Mesodermal cell (in vitro differentiated cells): Measurements from ENCODE around the gene EREG.

Experiments used
- H3K27ac ChIP-seq: 2 replicates; pipeline ENCODE4 v1.7.0; 2013; ENCODE audit warnings: mild to moderate bottlenecking, low read depth, low read length, moderate library complexity; ENCODE audit not compliant: severe bottlenecking
- H3K36me3 ChIP-seq: 2 replicates; pipeline ENCODE4 v1.7.1; 2013; ENCODE audit warnings: mild to moderate bottlenecking, low read length, moderate library complexity; ENCODE audit not compliant: control insufficient read depth, insufficient read depth
- H3K4me1 ChIP-seq: one replicate; pipeline ENCODE4 v1.7.1; 2013; ENCODE audit warnings: mild to moderate bottlenecking, low read length; ENCODE audit not compliant: insufficient read depth, control insufficient read depth, poor library complexity, severe bottlenecking
- H3K4me3 ChIP-seq: 2 replicates; pipeline ENCODE4 v1.7.0; 2013; ENCODE audit warnings: low read length, control low read depth, mild to moderate bottlenecking; ENCODE audit not compliant: insufficient read depth, poor library complexity, severe bottlenecking; ENCODE audit errors: extremely low read depth
- H3K9me3 ChIP-seq: 2 replicates; pipeline ENCODE4 v1.7.1; 2013; ENCODE audit warnings: mild to moderate bottlenecking, low read length, moderate library complexity; ENCODE audit not compliant: control insufficient read depth
- WGBS, 2 experiments: methylation state at CpG; one replicate each; pipeline ENCODE4 v1.1.5; 2013; ENCODE audit warnings: missing lambda C conversion rate in 2 of 2; ENCODE audit not compliant: insufficient coverage in 2 of 2; 5-methylcytosine and 5-hydroxymethylcytosine counted together

EREG gene

GRCh38 chr4:74325886-74326285, 39.1 kb upstream of the EREG start:
- WGBS, 2 experiments = no CpG with 5 or more reads among the region's 2 CpGs
- Histone ChIP-seq H3K4me1 (no peaks in the 10 kb centered on the region), H3K9me3 (no peaks in the 10 kb centered on the region), H3K4me3 (no peak overlapping the region), H3K36me3 (no peaks in the 10 kb centered on the region), H3K27ac (no peak overlapping the region)

GRCh38 chr4:74327762-74328161, 37.2 kb upstream of the EREG start:
- Histone ChIP-seq H3K9me3 (no peaks in the 10 kb centered on the region), H3K27ac (no peak overlapping the region), H3K4me1 (no peaks in the 10 kb centered on the region), H3K36me3 (no peaks in the 10 kb centered on the region), H3K4me3 (no peak overlapping the region)
- 89% methylated on average over 3 of the region's 3 CpGs; no CpG with 5 or more reads in 1 of the 2 experiments for WGBS, 2 experiments

- Histone ChIP-seq H3K4me1 (no peaks in the 10 kb centered on the region), H3K9me3 (no peaks in the 10 kb centered on the region), H3K27ac (no peak overlapping the region), H3K36me3 (no peaks in the 10 kb centered on the region), H3K4me3 (no peak overlapping the region)
- WGBS, 2 experiments = 100% methylated on average over 1 of the region's 1 CpG; no CpG with 5 or more reads in 1 of the 2 experiments
Measured at GRCh38 chr4:74328501-74328900, 36.4 kb upstream of the EREG start.

DNA sequence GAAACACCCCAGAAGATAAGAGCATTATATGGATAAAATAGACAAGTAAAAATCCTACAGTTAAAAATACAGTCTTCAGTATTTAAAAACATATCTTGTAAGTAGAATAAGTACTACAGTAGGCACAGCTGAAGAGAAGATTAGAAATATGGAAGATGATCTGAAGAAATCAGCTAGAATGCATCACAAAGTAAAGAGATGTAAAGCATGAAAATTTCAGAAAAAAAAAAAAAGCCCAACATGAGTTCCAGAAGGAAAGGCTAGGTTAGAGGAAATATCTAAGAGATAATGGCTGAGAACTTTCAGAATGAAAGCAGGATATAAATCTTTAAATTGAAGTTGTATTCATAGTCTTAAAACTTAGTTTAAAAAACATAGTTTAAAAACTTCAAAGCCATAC, 35.6 kb upstream of the EREG start:
- no peak overlapping the region for H3K4me3 ChIP-seq
- H3K27ac ChIP-seq = no peak overlapping the region

GRCh38 chr4:74330295-74330750, 34.6 kb upstream of the EREG start:
- no peaks in the 10 kb centered on the region for H3K36me3 ChIP-seq
- no peaks in the 10 kb centered on the region for H3K4me1 ChIP-seq
- H3K4me3 ChIP-seq = no peak overlapping the region
- H3K9me3 ChIP-seq = no peaks in the 10 kb centered on the region
- WGBS, 2 experiments = 93 to 100% methylated on average over 2 to 5 of the region's 9 CpGs
- no peak overlapping the region for H3K27ac ChIP-seq

More for the DNA sequence above, 35.6 kb upstream of the EREG start:
- no peaks in the 10 kb centered on the region for H3K36me3 ChIP-seq
- no peaks in the 10 kb centered on the region for H3K4me1 ChIP-seq
- no peaks in the 10 kb centered on the region for H3K9me3 ChIP-seq

DNA sequence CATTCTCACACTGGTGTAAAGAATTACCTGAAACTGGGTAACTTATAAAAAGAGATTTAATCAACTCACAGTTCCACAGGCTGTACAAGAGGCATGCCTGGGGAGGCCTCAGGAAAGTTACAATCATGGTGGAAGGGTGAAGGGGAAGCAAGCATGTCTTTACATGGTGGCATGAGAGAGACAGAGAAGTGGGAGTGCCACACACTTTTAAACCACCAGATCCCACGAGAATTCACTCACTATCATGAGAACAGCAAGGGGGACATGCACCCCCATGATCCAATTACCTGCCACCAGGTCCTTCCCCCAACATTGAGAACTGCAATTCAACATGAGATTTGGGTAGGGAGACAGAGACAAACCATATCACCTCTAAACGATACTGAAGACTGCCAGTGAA, 33.7 kb upstream of the EREG start:
- Histone ChIP-seq H3K4me3 (no peak overlapping the region), H3K4me1 (no peaks in the 10 kb centered on the region), H3K9me3 (no peaks in the 10 kb centered on the region), H3K27ac (no peak overlapping the region), H3K36me3 (no peaks in the 10 kb centered on the region)
- WGBS, 2 experiments = 80% methylated on average over 1 of the region's 2 CpGs

- H3K9me3 ChIP-seq = no peaks in the 10 kb centered on the region
- no peaks in the 10 kb centered on the region for H3K4me1 ChIP-seq
- no peak overlapping the region for H3K4me3 ChIP-seq
- H3K27ac ChIP-seq = no peak overlapping the region
- no peaks in the 10 kb centered on the region for H3K36me3 ChIP-seq
Measured at GRCh38 chr4:74331944-74332343, 33.0 kb upstream of the EREG start.

GRCh38 chr4:74334636-74335035, 30.3 kb upstream of the EREG start:
- H3K9me3 ChIP-seq = no peaks in the 10 kb centered on the region
- no peaks in the 10 kb centered on the region for H3K4me1 ChIP-seq
- no peak overlapping the region for H3K4me3 ChIP-seq
- no peak overlapping the region for H3K27ac ChIP-seq
- no peaks in the 10 kb centered on the region for H3K36me3 ChIP-seq
- WGBS, 2 experiments = 93 to 95% methylated on average over 7 of the region's 7 CpGs

DNA sequence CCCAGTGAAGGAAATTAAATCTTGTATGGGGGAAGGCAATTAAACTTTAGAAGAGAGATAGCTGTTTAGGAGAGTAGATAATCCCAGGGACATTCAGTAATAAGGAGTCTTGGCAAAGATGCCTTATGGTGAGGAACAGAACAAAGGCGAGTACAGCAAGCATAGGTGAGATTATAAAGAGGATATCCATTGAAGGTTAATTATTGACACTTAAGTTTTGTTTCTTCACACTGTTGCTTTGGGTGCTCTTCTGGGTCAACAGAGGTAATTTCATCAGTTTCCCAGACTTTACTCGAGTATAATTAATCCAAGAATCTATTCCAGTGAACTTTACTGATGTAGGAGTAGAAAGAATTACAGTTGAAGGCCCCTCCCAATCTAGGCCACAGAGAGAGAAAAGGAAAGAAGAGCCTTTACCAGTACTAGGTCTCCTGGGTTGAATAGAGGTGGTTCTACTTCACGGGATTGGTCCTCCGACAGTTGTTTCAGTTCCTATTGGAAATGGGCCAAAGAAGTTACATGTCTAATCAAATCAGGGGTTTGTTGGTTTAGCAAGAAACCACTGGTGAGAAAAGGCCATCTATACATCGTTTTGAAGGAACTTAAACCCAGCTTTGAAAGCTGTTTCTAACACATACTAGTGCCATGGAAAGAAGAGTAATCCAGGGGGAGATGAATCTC, 29.5 kb upstream of the EREG start:
- WGBS, 2 experiments = 89 to 100% methylated on average over 2 to 4 of the region's 5 CpGs
- H3K9me3 ChIP-seq = no peaks in the 10 kb centered on the region
- H3K27ac ChIP-seq = no peak overlapping the region
- no peak overlapping the region for H3K4me3 ChIP-seq
- H3K4me1 ChIP-seq = no peaks in the 10 kb centered on the region
- H3K36me3 ChIP-seq = no peaks in the 10 kb centered on the region

GRCh38 chr4:74338792-74339333, 26.1 kb upstream of the EREG start:
- Histone ChIP-seq H3K9me3 (peaks cover 3% of the 10 kb centered on the region), H3K27ac (no peak overlapping the region), H3K36me3 (no peaks in the 10 kb centered on the region), H3K4me1 (no peaks in the 10 kb centered on the region), H3K4me3 (no peak overlapping the region)
- WGBS, 2 experiments = no CpG with 5 or more reads among the region's 4 CpGs

GRCh38 chr4:74339501-74339900, 25.4 kb upstream of the EREG start:
- no peak overlapping the region for H3K27ac ChIP-seq
- no peaks in the 10 kb centered on the region for H3K36me3 ChIP-seq
- no peaks in the 10 kb centered on the region for H3K4me1 ChIP-seq
- peaks cover 8% of the 10 kb centered on the region for H3K9me3 ChIP-seq
- no peak overlapping the region for H3K4me3 ChIP-seq
